GM19324 (cell line): ENCODE data around the gene CRCP.
"Not testable (repeated sequence)": the region's sequence is repeated elsewhere in the genome, so short reads cannot be mapped to it uniquely, and the experiment has no call there.

Experiments used
- ATAC-seq: cut with Tn5 transposase; IDR thresholded peaks from one replicate; pipeline ENCODE4 v1.9.1; 2021; ENCODE audit warnings: mild to moderate bottlenecking, moderate library complexity; ENCODE audit not compliant: unreplicated experiment, low FRiP score

The CRCP gene

DNA sequence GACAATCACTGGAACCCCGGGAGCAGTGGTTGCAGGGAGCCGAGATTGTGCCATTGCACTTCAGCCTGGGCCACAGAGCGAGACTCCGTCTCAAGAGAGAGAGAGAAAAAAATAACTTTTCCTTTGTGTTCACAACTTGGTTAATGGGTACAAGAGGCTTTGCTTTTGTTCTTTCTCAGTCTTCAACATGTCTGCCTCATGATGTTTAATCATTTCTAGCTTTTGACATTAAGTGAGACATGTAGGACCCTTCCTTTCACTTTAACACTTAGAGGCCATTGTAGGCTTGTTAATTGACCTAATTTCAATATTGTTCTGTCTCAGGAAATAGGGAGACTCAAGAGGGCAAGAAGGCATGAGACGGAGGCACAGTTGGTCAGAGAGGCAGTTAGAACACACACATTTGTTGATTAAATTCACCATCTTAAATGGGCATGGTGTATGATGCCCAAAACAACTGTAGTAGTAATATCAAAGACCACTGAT is 9.3 kb upstream of the CRCP start:
- ATAC-seq, result no peak

- not testable (repeated sequence) for ATAC-seq
These were observed 6.2 kb upstream of the CRCP start for GRCh38 chr7:66108410-66108809.

DNA sequence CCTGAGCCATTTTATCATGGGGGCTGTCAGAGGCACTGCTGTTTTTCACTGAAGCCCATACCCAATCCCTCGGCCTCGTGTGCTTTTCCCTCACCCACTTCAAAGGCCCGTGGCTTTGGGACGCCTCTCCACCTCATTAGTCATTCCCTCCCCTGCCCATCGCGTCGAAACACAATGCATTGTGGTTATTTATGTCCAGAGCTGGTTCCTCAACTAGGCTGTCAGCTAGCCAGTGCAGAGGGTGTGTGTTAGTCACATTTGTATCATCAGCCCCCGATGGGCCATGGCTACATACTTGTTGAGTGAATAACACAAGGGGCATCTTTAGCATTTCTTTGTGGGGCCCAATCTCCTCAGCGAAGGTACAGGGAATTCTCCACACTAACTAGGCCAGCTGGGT is 3.8 kb upstream of the CRCP start:
- ATAC-seq, result no peak

GRCh38 chr7:66116680-66117420 is 2.2 kb downstream of the CRCP start:
- not testable (repeated sequence) for ATAC-seq

DNA sequence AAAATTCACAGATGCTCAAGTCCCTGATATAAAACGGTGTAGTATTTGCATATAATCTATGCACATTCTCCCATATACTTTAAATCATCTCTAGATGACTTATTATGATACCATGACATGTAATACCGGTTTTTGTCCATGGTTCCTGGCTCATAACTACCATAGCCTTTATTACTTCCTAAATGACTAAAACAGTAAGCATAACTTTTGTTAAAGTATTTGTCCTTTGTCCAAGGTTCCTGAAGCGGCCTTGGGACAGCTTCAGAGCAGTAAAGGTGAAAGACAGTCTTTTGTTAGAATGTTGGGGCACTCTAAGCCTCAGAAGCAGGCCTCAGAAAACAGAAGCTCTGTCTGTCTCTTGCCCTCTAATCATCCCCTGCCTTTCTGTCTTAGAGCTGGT is 4.0 kb downstream of the CRCP start:
- no peak for ATAC-seq

DNA sequence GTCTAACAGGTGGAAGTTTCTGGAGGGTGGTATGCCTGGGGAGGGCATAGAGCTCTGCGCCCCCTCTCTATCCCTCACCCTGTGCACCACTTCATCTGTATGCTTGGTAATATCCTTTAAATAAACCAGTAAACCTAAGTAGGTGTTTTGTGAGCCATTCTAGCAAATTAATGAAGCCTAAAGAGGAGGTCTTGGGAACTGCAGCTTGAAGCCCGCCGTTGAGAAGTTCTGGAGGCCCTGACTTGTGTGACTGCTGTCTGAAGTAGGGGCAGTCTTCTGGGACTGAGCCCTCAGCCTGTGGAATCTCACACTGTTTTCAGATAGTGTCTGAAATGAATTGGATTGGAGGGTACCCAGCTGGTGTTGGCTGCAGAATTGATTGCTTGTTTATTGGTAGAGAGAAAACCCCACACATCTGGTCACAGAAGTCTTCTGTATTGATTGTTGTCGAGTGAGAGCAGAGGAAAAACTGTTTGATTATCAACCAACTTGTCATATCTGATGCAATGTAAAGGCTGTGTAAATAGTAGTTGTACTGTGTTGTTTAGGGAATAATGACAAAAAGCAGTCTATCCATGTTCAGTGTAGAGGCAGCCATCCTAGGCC is 4.7 kb downstream of the CRCP start:
- ATAC-seq, result no peak

- ATAC-seq, result no peak
These were observed 8.5 kb downstream of the CRCP start for GRCh38 chr7:66123175-66123528.

DNA sequence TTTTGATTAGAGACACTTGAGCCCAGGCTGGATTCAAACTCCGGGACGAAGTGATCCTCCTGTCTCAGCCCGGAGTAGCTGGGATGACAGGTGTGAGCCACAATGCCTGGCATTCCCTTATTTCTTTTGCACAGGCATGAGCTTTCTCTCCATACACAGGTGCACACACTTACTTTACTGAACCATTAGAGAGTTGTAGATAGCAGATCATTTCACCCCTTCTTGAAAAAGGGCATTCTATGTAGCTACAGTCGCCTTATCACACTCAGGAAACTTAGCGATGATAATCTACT is 9.9 kb downstream of the CRCP start:
- ATAC-seq, result not testable (repeated sequence)

- ATAC-seq, result no peak
These were observed 10.5 kb downstream of the CRCP start for GRCh38 chr7:66125052-66125694.

- not testable (repeated sequence) for ATAC-seq
These were observed 11.2 kb downstream of the CRCP start for GRCh38 chr7:66125781-66126352.

- ATAC-seq, result not testable (repeated sequence)
These were observed 12.5 kb downstream of the CRCP start for GRCh38 chr7:66127172-66127571.

DNA sequence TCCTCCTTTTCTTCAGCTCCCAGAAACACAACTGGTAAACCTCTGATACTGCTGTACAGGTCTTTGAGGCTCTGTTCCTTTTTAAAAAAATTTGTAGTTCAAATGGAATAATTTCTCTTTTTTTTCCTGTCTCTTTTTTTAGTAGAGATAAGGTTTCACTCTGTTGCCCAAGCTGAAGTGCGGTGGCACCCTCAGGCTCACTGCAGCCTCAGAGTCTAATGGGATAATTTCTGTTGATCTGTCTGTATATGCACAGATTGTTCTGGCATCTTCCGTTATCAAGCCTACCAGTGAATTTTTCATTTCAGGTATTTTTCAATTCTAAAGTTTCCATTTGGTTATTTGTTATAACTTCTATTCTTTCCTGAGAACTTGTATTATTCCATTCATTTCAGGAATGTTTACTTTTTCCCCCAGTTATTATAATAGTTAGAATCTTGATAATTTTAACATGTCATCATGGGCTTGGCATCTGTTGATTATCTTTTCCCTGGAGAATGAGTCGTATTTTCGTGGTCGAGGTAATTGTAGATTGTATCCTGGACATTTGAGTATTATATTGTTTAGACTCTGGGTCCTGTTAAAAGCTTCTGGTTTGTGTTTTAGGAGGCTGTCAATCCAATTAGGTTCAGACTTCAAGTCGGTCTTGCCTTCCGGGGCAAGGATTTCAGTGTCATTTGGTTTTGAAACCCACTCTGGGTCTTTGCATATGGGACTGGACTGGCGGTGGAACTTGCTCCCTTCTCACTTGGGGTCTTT is 24.5 kb downstream of the CRCP start:
- no peak for ATAC-seq

GRCh38 chr7:66140924-66141323 is 26.3 kb downstream of the CRCP start:
- ATAC-seq, result no peak

DNA sequence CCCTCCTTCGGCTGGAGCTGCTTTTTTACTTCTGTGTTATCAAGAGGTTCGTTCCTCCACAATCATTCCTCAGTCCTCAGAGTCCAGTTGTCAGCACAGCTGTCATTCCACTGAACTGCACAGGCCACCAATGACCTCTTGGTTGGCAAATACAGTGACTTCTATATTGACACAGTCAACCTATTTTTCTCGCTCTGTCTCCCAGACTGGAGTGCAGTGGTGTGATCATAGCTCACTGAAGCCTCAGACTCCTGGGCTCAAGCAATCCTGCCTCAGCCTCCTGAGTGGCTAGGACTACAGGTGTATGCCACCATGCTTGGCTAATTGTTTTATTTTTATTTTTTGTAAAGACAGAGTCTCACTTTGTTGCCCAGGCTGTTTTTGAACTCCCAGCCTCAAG is 27.7 kb downstream of the CRCP start:
- ATAC-seq, result no peak

DNA sequence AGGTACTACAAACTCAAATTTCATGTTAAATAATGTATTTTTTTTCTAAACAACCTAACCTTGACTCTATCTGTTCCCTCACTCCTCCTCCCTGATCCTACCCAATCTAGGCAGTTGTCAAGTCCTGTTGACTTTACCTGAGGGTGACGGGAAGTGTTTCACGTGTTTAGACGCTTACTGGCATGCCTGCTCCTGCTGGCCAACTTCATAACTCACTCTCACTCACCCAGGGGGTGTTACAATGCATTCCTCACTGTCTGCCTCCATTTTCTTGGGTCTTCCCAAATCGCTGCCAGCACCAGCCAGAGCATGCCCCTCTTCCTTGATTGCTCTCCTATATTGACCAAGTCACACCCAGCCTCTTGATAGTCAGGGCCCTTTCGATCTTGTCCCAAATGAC is 28.3 kb downstream of the CRCP start:
- no peak for ATAC-seq

DNA sequence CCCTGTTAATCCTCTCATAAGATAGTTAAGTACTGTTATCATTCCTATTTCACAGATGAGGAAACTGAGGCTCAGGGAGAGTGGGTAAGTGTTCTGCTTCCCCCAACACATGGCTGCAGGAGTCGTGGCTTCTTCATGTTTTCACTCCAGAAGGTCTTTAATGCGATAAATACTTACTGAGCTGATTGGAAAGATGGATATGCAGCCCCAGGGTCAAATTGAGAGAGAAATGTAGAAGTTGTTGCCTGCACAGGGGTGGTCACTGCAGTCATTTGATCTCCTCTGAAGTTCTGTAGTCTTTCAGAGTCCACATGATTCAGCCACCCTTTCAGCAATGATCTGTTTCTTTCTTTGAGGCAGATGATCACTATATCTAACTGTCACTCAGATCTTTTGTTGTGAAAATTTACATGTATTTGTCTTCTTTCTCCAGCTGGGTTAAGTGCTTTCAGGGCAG is 29.3 kb downstream of the CRCP start:
- no peak for ATAC-seq

DNA sequence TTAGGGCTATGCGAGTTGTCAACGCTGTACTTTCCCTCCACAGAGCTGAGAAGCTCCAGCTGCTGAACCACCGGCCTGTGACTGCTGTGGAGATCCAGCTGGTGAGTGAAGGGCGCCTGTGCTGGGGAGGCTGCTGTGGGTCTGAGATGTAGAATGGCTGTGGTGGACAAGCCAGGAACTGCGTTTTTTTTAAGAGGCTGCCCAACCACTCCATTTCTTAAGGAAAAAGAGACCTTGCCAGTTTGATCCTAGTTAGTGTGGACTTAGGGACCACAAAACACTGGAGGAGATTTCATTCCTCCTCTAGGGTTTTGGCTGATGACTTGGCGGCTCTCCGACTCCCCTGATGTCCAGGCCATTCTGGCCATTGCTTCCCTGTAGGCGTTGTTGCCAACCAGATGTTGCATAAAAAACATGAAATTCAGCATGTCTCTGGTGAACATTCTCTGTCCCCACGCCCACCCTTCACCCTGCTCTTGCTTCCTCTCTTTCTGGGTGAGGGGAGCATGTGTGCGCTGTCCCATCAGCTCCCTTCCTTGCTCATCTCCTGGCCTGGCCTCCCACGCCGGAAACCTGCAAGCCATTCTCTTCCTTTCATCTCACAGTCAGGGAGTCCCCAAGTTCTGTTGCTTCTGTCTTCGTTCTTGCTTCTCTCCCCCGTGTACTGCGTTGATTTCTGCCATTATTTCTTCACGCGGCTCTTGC is 30.9 kb downstream of the CRCP start:
- no peak for ATAC-seq

DNA sequence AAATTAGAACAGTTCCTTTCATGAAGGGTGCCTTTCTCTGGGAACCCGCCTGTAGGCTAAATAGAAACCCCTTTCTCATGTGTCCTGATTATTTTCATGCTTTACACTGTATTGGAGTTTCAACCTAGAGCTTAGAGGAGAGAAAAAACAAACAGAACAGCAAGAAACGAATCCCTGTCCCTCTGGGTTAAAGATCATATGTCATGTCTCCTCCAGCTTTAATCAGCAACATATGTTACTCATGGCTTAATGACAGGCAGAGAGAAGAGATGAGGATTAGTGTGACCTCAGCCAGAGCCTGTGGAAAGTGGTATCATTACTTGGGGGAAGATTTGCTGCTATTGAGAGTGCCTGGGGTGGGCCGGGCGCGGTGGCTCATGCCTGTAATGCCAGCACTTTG is 32.1 kb downstream of the CRCP start:
- no peak for ATAC-seq

DNA sequence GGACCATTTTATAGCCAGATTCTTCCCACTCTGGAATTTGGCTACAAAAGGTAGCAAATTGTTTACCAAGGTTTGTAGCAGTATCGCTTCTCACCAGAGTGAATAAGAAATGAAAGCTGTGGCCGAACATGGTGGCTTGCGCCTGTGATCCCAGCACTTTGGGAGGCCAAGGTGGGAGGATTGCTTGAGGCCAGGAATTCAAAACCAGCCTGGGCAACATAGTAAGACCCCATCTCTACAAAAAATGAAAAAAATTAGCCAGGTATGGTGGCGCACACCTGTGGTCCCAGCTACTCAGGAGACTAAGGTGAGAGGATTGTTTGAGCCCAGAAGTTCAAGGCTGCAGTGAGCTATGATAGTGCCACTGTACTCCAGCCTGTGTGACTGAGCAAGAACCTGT is 33.0 kb downstream of the CRCP start:
- ATAC-seq, result not testable (repeated sequence)

GRCh38 chr7:66150471-66150870 is 35.8 kb downstream of the CRCP start:
- ATAC-seq, result no peak
